Loucy (cell line): ENCODE measurements around the gene BLACAT1.

ENCODE experiments used
- H2AFZ ChIP-seq: fragments of 200-600 bp; sonication (generic); 2 replicates; pipeline ENCODE4 v1.6.0; 2016; ENCODE audit warnings: antibody characterized with exemption, mild to moderate bottlenecking, low read length, moderate library complexity
- H3F3A ChIP-seq: fragments of 200-600 bp; 2 replicates; pipeline ENCODE4 v1.6.0; 2016; ENCODE audit warnings: antibody characterized with exemption, low read depth, mild to moderate bottlenecking
- H3K27me3 ChIP-seq: fragments of 200-600 bp; sonication (generic); 2 replicates; pipeline ENCODE4 v1.6.1; 2014; ENCODE audit warnings: low read length, mild to moderate bottlenecking; ENCODE audit not compliant: insufficient read depth, poor library complexity, severe bottlenecking
- H3K36me3 ChIP-seq: fragments of 200-600 bp; sonication (generic); 2 replicates; pipeline ENCODE4 v1.6.1; 2016; ENCODE audit warnings: low read length; ENCODE audit not compliant: insufficient read depth
- H3K4me1 ChIP-seq: fragments of 200-600 bp; sonication (generic); 2 replicates; pipeline ENCODE4 v1.5.1; 2014; ENCODE audit warnings: low read length, mild to moderate bottlenecking; ENCODE audit not compliant: insufficient read depth, poor library complexity, severe bottlenecking
- H3K4me2 ChIP-seq: fragments of 200-600 bp; sonication (generic); 2 replicates; pipeline ENCODE4 v1.6.0; 2014; ENCODE audit warnings: antibody characterized with exemption, low read length, low read depth, mild to moderate bottlenecking; ENCODE audit not compliant: poor library complexity, severe bottlenecking
- H3K4me3 ChIP-seq: fragments of 200-600 bp; sonication (generic); 2 replicates; pipeline ENCODE4 v1.5.1; 2014; ENCODE audit warnings: low read length, mild to moderate bottlenecking, mixed read lengths; ENCODE audit not compliant: poor library complexity, severe bottlenecking
- H3K79me2 ChIP-seq: fragments of 200-600 bp; sonication (generic); 2 replicates; pipeline ENCODE4 v1.6.1; 2014; ENCODE audit warnings: low read length; ENCODE audit not compliant: insufficient read depth
- H3K9ac ChIP-seq: fragments of 200-600 bp; sonication (generic); 2 replicates; pipeline ENCODE4 v1.6.0; 2014; ENCODE audit warnings: mild to moderate bottlenecking, low read depth, low read length, moderate library complexity; ENCODE audit not compliant: poor library complexity, severe bottlenecking
- H3K9me2 ChIP-seq: fragments of 200-600 bp; sonication (generic); replicated peaks from 2 replicates; pipeline ENCODE4 v1.6.1; 2016; ENCODE audit warnings: low read depth, low read length, mixed read lengths
- H3K9me3 ChIP-seq: fragments of 200-600 bp; sonication (generic); 2 replicates; pipeline ENCODE4 v1.6.1; 2014; ENCODE audit warnings: mild to moderate bottlenecking, antibody characterized with exemption, low read length, low read depth; ENCODE audit not compliant: insufficient read depth
- H4K20me1 ChIP-seq: fragments of 200-600 bp; sonication (generic); 2 replicates; pipeline ENCODE4 v1.6.0; 2014; ENCODE audit warnings: antibody characterized with exemption, low read length, mild to moderate bottlenecking; ENCODE audit not compliant: insufficient read depth, poor library complexity, severe bottlenecking
- CTCF ChIP-seq: fragments of 200-600 bp; sonication (generic); conservative IDR thresholded peaks from 2 replicates; pipeline ENCODE4 v1.5.1; 2014; ENCODE audit warnings: mild to moderate bottlenecking, antibody characterized with exemption, low read length
- EZH2phosphoT487 ChIP-seq: fragments of 200-600 bp; IDR thresholded peaks from 2 replicates; pipeline ENCODE4 v1.6.1; 2018; ENCODE audit warnings: antibody characterized with exemption, mild to moderate bottlenecking, moderate library complexity, borderline replicate concordance

The BLACAT1 gene

GRCh38 chr1:205499789-205500188 lies 43.9 kb upstream of the BLACAT1 start:
- H3K4me2 ChIP-seq: no peak overlapping the region
- no peaks in the 10 kb centered on the region for H3F3A ChIP-seq
- no peaks in the 10 kb centered on the region for H3K27me3 ChIP-seq
- H3K79me2 ChIP-seq: 0 out of 2 replicates have a peak, but pooled peaks cover 5% of the 10 kb centered on the region
- H3K4me3 ChIP-seq: no peak overlapping the region
- H2AFZ ChIP-seq: no peak overlapping the region
- H3K9ac ChIP-seq: no peak overlapping the region
- H3K9me3 ChIP-seq: no peaks in the 10 kb centered on the region
- H3K4me1 ChIP-seq: peaks cover 7% of the 10 kb centered on the region
- no peaks in the 10 kb centered on the region for H4K20me1 ChIP-seq
- TF ChIP-seq CTCF (no peak), EZH2phosphoT487 (no peak)
- no peaks in the 10 kb centered on the region for H3K36me3 ChIP-seq
- H3K9me2 ChIP-seq: no peaks in the 10 kb centered on the region

- Histone ChIP-seq H3K9me2 (no peaks in the 10 kb centered on the region), H4K20me1 (no peaks in the 10 kb centered on the region), H3K9me3 (no peaks in the 10 kb centered on the region)
These were observed 41.5 kb upstream of the BLACAT1 start for GRCh38 chr1:205497351-205497750.

GRCh38 chr1:205496661-205497060 lies 40.8 kb upstream of the BLACAT1 start:
- Histone ChIP-seq H3K9ac (no peak overlapping the region), H2AFZ (no peak overlapping the region), H3K4me2 (no peak overlapping the region), H3K79me2 (no peaks in the 10 kb centered on the region), H4K20me1 (no peaks in the 10 kb centered on the region), H3K4me1 (no peaks in the 10 kb centered on the region), H3K9me3 (no peaks in the 10 kb centered on the region), H3K4me3 (no peak overlapping the region), H3K36me3 (no peaks in the 10 kb centered on the region), H3K9me2 (no peaks in the 10 kb centered on the region), H3K27me3 (no peaks in the 10 kb centered on the region), H3F3A (no peaks in the 10 kb centered on the region)
- TF ChIP-seq EZH2phosphoT487 (no peak), CTCF (no peak)

More at GRCh38 chr1:205497351-205497750, 41.5 kb upstream of the BLACAT1 start:
- no peak for TF ChIP-seq EZH2phosphoT487
- TF ChIP-seq CTCF: no peak
- Histone ChIP-seq H3K27me3 (no peaks in the 10 kb centered on the region), H3K79me2 (no peaks in the 10 kb centered on the region), H3K4me3 (no peak overlapping the region), H3K4me2 (no peak overlapping the region), H3K4me1 (no peaks in the 10 kb centered on the region), H2AFZ (no peak overlapping the region), H3K36me3 (no peaks in the 10 kb centered on the region), H3K9ac (no peak overlapping the region), H3F3A (no peaks in the 10 kb centered on the region)
